Measurements from ENCODE around the gene S100A10. TPM values are rescaled to one million over a fixed set of nuclear protein-coding genes. Genes with fewer than 3 reads are reported as not detected.

Gene S100A10
- total RNA-seq, 2 experiments from 2014 or later, result 2.6 TPM; not detected in 1

- H3K36me3 ChIP-seq (ENCODE audit: insufficient read depth, low read length), result no peaks in the 10 kb centered on the region
- intact Hi-C loops (cut with micrococcal nuclease; ENCODE audit: unreplicated experiment), result no loop called here
- no peaks in the 10 kb centered on the region for H4K20me1 ChIP-seq (ENCODE audit: insufficient read depth, low read length)
- no peak overlapping the region; the same call in 1 of the 2 replicates for H2AFZ ChIP-seq (ENCODE audit: low read length)
- H3K4me3 ChIP-seq (ENCODE audit: low read depth, low read length, poor library complexity, severe bottlenecking), result no peak overlapping the region
- TF ChIP-seq, protein P1, sequence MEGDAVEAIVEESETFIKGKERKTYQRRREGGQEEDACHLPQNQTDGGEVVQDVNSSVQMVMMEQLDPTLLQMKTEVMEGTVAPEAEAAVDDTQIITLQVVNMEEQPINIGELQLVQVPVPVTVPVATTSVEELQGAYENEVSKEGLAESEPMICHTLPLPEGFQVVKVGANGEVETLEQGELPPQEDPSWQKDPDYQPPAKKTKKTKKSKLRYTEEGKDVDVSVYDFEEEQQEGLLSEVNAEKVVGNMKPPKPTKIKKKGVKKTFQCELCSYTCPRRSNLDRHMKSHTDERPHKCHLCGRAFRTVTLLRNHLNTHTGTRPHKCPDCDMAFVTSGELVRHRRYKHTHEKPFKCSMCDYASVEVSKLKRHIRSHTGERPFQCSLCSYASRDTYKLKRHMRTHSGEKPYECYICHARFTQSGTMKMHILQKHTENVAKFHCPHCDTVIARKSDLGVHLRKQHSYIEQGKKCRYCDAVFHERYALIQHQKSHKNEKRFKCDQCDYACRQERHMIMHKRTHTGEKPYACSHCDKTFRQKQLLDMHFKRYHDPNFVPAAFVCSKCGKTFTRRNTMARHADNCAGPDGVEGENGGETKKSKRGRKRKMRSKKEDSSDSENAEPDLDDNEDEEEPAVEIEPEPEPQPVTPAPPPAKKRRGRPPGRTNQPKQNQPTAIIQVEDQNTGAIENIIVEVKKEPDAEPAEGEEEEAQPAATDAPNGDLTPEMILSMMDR (conservative IDR thresholded peaks at IDR 0.05; ENCODE audit: low read length), result no peak
- TF ChIP-seq EZH2phosphoT487 (IDR thresholded peaks at IDR 0.05; ENCODE audit: borderline replicate concordance, low read depth, low read length), result no peak
- DNase-seq (ENCODE audit: low spot score), result no peak
- H3K4me1 ChIP-seq (ENCODE audit: insufficient read depth, low read length, poor library complexity, severe bottlenecking), result no peaks in the 10 kb centered on the region
- CTCF ChIA-PET (ENCODE audit: unreplicated experiment), result no interaction called here
- H3K27ac ChIP-seq (ENCODE audit: low read depth, low read length, poor library complexity, severe bottlenecking), result no peak overlapping the region
- no peaks in the 10 kb centered on the region for H3K9me2 ChIP-seq (ENCODE audit: insufficient read depth, low read length)
- H3K9me3 ChIP-seq (ENCODE audit: low read length), result no peaks in the 10 kb centered on the region
- no peak overlapping the region for H3K4me2 ChIP-seq (ENCODE audit: low read length)
- POLR2A ChIA-PET, result no interaction called here
- BruUV-seq (replicated peaks), result no TSS peak
- no peaks in the 10 kb centered on the region for H3K79me2 ChIP-seq (ENCODE audit: insufficient read depth, low read depth, low read length)
Measured at GRCh38 chr1:151945725-151946722, 47.6 kb downstream of the S100A10 start.

DNA sequence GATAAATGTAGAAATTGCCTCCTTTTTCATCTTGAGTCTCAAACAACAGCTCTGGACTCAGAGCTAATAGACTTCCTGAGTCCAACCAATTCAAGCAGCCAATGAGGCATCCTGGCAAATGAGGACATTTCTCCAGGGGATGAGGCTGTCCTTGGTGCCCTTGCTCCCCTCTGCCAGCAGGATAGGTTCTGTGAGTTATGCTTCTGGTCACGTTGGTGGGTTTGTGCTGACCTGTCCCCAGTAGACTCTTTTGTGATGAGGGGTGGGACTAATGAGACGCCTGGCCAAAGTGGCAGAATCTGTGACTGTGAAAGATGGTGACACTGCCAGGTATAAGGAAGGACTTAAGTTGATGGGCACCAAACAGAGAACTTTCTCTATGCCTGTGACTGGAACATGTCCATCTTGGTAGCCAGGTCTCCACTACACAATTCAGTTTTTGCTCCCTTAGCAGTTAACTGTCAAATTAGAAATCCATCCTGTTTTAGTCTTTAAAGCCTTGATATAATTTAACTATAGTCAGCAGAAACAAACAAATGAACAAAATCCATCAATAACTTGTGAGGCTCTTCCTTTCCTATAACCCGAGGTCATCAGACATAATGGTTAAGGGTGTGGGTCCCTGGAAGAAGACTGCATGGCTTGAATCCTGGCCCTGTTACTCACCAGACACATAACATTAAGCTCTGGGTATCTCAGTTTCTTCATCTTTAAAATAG lies 48.6 kb downstream of the S100A10 start:
- no peak overlapping the region for H3K4me3 ChIP-seq (ENCODE audit: low read depth, low read length, poor library complexity, severe bottlenecking)
- H3K9me2 ChIP-seq (ENCODE audit: insufficient read depth, low read length), result no peaks in the 10 kb centered on the region
- DNase-seq (ENCODE audit: low spot score), result no peak
- H3K9me3 ChIP-seq (ENCODE audit: low read length), result no peaks in the 10 kb centered on the region
- no peaks in the 10 kb centered on the region for H3K4me1 ChIP-seq (ENCODE audit: insufficient read depth, low read length, poor library complexity, severe bottlenecking)
- no peak overlapping the region; the same call in 1 of the 2 replicates for H2AFZ ChIP-seq (ENCODE audit: low read length)
- H4K20me1 ChIP-seq (ENCODE audit: insufficient read depth, low read length), result no peaks in the 10 kb centered on the region
- intact Hi-C loops (cut with micrococcal nuclease; ENCODE audit: unreplicated experiment), result no loop called here
- no peak overlapping the region for H3K27ac ChIP-seq (ENCODE audit: low read depth, low read length, poor library complexity, severe bottlenecking)
- CTCF ChIA-PET (ENCODE audit: unreplicated experiment), result no interaction called here
- H3K79me2 ChIP-seq (ENCODE audit: insufficient read depth, low read depth, low read length), result no peaks in the 10 kb centered on the region
- no peak for TF ChIP-seq EZH2phosphoT487 (IDR thresholded peaks at IDR 0.05; ENCODE audit: borderline replicate concordance, low read depth, low read length)
- TF ChIP-seq, protein P1 (conservative IDR thresholded peaks at IDR 0.05; ENCODE audit: low read length), result no peak
- POLR2A ChIA-PET, result no interaction called here
- no peaks in the 10 kb centered on the region for H3K36me3 ChIP-seq (ENCODE audit: insufficient read depth, low read length)
- no TSS peak for BruUV-seq (replicated peaks)
- no peak overlapping the region for H3K4me2 ChIP-seq (ENCODE audit: low read length)

Data from OCI-LY7 (cell line).